ENCODE data around the gene AGPAT2. TPM values are rescaled to one million over a fixed set of nuclear protein-coding genes. Genes with fewer than 3 reads are reported as not detected.

Gene AGPAT2
- total RNA-seq, 1 experiment from 2014 or later = 40.2 TPM

DNA sequence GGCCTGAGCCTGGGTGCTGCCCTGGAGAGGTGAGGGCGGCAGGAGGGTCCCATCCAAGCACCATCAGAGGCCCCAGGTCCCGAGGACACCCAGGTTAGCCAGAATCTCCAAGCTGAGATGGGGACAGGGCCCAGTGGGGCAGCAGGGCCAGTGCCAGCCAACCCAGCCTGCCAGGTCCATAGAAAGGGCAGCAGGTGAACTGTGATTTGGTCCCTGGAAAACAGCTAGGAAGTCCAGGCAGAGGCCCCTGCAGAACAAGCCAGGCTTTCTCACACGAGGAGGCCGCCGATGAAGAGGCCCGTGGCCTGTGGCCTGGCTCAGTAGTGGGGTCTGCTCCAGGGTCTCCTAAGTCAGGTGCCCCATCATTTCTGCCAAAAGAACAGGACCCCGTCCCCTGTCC, 2.0 kb downstream of the AGPAT2 start (continued):
- no peak for TF ChIP-seq ZNF671 (CRISPR knock-in tag; IDR thresholded peaks at IDR 0.05)
- TF ChIP-seq, protein P1, sequence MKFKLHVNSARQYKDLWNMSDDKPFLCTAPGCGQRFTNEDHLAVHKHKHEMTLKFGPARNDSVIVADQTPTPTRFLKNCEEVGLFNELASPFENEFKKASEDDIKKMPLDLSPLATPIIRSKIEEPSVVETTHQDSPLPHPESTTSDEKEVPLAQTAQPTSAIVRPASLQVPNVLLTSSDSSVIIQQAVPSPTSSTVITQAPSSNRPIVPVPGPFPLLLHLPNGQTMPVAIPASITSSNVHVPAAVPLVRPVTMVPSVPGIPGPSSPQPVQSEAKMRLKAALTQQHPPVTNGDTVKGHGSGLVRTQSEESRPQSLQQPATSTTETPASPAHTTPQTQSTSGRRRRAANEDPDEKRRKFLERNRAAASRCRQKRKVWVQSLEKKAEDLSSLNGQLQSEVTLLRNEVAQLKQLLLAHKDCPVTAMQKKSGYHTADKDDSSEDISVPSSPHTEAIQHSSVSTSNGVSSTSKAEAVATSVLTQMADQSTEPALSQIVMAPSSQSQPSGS (CRISPR knock-in tag; IDR thresholded peaks at IDR 0.05; ENCODE audit: borderline replicate concordance, low read depth) = no peak

DNA sequence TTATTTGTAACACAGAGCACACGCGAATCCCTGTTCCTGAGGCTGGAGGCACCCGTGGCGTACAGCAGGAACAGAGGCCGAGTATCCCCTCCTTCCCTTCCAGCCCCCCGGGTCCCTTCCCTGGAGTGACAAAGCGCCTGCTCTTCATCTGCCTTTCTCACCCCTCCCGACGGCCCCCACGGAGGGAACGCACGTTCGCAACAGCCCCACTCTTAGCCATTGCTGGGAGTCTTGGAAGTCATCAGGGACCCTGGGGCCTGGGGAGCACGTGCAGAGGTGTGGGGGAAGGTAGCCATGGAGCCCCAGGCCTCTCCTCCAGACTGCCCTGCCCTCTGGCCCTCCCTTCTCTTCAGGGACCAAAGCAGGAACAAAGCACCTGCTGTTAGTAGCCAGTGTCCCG, 2.5 kb downstream of the AGPAT2 start:
- CTCF ChIA-PET = interaction anchor here (9.6 kb wide), 1 partner anchor 13 kb away, joined by 103 read pairs; no protein-coding TSS in a partner anchor
- ATAC-seq (no peak), DNase-seq (ENCODE audit: low spot score) (no peak)
- Mint-ChIP-seq H3K4me3 (no peak overlapping the region), H3K27ac (no peak overlapping the region), H3K27me3 (ENCODE audit: low read depth) (no peaks in the 10 kb centered on the region; the same call in 1 of the 2 replicates), H3K9me3 (no peaks in the 10 kb centered on the region), H3K4me1 (peaks cover 9% of the 10 kb centered on the region), H3K36me3 (no peaks in the 10 kb centered on the region)
- TF ChIP-seq, protein P2, sequence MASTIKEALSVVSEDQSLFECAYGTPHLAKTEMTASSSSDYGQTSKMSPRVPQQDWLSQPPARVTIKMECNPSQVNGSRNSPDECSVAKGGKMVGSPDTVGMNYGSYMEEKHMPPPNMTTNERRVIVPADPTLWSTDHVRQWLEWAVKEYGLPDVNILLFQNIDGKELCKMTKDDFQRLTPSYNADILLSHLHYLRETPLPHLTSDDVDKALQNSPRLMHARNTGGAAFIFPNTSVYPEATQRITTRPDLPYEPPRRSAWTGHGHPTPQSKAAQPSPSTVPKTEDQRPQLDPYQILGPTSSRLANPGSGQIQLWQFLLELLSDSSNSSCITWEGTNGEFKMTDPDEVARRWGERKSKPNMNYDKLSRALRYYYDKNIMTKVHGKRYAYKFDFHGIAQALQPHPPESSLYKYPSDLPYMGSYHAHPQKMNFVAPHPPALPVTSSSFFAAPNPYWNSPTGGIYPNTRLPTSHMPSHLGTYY (CRISPR knock-in tag; IDR thresholded peaks at IDR 0.05) = no peak
- no peak for TF ChIP-seq JUN (CRISPR knock-in tag; IDR thresholded peaks at IDR 0.05)
- POLR2A ChIA-PET = no interaction called here

DNA sequence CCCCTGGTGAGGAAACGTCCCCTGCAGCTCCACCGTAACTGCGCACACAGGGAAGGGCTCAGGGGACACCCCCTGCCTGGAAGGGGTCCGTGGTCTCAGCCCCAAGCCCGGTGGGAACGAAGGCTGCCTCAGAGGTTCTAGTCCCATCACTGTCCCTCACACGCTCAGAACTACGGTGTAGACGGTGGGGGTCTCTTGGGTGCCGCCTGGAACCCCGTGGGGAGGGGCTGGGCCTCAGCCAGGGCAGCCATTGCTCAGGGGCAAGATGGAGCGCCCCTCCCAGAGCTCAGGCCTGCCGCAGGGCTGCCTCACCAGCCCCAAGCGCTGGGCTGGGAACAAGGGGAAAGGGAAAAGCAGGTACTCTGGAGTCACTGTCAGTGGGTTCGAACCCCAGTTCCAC, 2.9 kb downstream of the AGPAT2 start:
- Mint-ChIP-seq H3K27me3 (ENCODE audit: low read depth) (no peaks in the 10 kb centered on the region; the same call in 1 of the 2 replicates), H3K36me3 (no peaks in the 10 kb centered on the region), H3K9me3 (no peaks in the 10 kb centered on the region), H3K4me3 (no peak overlapping the region), H3K27ac (no peak overlapping the region), H3K4me1 (peaks cover 11% of the 10 kb centered on the region)
- TF ChIP-seq RELA (CRISPR knock-in tag; IDR thresholded peaks at IDR 0.05; ENCODE audit: borderline replicate concordance) (no peak), ZNF416 (CRISPR knock-in tag; IDR thresholded peaks at IDR 0.05) (no peak), MXD4 (CRISPR knock-in tag; IDR thresholded peaks at IDR 0.05; ENCODE audit: borderline replicate concordance) (no peak), ZBTB21 (CRISPR knock-in tag; IDR thresholded peaks at IDR 0.05; ENCODE audit: borderline replicate concordance) (no peak), EMX1 (CRISPR knock-in tag; IDR thresholded peaks at IDR 0.05) (no peak), ZNF423 (CRISPR knock-in tag; IDR thresholded peaks at IDR 0.05) (no peak), NFYB (CRISPR knock-in tag; conservative IDR thresholded peaks at IDR 0.05; ENCODE audit: low read depth) (no peak), ZNF138 (CRISPR knock-in tag; conservative IDR thresholded peaks at IDR 0.05) (no peak), TP53 (CRISPR knock-in tag; IDR thresholded peaks at IDR 0.05) (no peak), ESRRA (CRISPR knock-in tag; IDR thresholded peaks at IDR 0.05; ENCODE audit: borderline replicate concordance) (no peak)
- TF ChIP-seq, protein P3, sequence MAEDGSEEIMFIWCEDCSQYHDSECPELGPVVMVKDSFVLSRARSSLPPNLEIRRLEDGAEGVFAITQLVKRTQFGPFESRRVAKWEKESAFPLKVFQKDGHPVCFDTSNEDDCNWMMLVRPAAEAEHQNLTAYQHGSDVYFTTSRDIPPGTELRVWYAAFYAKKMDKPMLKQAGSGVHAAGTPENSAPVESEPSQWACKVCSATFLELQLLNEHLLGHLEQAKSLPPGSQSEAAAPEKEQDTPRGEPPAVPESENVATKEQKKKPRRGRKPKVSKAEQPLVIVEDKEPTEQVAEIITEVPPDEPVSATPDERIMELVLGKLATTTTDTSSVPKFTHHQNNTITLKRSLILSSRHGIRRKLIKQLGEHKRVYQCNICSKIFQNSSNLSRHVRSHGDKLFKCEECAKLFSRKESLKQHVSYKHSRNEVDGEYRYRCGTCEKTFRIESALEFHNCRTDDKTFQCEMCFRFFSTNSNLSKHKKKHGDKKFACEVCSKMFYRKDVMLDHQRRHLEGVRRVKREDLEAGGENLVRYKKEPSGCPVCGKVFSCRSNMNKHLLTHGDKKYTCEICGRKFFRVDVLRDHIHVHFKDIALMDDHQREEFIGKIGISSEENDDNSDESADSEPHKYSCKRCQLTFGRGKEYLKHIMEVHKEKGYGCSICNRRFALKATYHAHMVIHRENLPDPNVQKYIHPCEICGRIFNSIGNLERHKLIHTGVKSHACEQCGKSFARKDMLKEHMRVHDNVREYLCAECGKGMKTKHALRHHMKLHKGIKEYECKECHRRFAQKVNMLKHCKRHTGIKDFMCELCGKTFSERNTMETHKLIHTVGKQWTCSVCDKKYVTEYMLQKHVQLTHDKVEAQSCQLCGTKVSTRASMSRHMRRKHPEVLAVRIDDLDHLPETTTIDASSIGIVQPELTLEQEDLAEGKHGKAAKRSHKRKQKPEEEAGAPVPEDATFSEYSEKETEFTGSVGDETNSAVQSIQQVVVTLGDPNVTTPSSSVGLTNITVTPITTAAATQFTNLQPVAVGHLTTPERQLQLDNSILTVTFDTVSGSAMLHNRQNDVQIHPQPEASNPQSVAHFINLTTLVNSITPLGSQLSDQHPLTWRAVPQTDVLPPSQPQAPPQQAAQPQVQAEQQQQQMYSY (CRISPR knock-in tag; IDR thresholded peaks at IDR 0.05) = no peak
- TF ChIP-seq, protein P4, sequence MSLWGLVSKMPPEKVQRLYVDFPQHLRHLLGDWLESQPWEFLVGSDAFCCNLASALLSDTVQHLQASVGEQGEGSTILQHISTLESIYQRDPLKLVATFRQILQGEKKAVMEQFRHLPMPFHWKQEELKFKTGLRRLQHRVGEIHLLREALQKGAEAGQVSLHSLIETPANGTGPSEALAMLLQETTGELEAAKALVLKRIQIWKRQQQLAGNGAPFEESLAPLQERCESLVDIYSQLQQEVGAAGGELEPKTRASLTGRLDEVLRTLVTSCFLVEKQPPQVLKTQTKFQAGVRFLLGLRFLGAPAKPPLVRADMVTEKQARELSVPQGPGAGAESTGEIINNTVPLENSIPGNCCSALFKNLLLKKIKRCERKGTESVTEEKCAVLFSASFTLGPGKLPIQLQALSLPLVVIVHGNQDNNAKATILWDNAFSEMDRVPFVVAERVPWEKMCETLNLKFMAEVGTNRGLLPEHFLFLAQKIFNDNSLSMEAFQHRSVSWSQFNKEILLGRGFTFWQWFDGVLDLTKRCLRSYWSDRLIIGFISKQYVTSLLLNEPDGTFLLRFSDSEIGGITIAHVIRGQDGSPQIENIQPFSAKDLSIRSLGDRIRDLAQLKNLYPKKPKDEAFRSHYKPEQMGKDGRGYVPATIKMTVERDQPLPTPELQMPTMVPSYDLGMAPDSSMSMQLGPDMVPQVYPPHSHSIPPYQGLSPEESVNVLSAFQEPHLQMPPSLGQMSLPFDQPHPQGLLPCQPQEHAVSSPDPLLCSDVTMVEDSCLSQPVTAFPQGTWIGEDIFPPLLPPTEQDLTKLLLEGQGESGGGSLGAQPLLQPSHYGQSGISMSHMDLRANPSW (CRISPR knock-in tag; conservative IDR thresholded peaks at IDR 0.05; ENCODE audit: low read depth) = no peak
- TF ChIP-seq, protein P5, sequence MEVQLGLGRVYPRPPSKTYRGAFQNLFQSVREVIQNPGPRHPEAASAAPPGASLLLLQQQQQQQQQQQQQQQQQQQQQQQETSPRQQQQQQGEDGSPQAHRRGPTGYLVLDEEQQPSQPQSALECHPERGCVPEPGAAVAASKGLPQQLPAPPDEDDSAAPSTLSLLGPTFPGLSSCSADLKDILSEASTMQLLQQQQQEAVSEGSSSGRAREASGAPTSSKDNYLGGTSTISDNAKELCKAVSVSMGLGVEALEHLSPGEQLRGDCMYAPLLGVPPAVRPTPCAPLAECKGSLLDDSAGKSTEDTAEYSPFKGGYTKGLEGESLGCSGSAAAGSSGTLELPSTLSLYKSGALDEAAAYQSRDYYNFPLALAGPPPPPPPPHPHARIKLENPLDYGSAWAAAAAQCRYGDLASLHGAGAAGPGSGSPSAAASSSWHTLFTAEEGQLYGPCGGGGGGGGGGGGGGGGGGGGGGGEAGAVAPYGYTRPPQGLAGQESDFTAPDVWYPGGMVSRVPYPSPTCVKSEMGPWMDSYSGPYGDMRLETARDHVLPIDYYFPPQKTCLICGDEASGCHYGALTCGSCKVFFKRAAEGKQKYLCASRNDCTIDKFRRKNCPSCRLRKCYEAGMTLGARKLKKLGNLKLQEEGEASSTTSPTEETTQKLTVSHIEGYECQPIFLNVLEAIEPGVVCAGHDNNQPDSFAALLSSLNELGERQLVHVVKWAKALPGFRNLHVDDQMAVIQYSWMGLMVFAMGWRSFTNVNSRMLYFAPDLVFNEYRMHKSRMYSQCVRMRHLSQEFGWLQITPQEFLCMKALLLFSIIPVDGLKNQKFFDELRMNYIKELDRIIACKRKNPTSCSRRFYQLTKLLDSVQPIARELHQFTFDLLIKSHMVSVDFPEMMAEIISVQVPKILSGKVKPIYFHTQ (CRISPR knock-in tag; IDR thresholded peaks at IDR 0.05) = no peak
- TF ChIP-seq, protein P6, sequence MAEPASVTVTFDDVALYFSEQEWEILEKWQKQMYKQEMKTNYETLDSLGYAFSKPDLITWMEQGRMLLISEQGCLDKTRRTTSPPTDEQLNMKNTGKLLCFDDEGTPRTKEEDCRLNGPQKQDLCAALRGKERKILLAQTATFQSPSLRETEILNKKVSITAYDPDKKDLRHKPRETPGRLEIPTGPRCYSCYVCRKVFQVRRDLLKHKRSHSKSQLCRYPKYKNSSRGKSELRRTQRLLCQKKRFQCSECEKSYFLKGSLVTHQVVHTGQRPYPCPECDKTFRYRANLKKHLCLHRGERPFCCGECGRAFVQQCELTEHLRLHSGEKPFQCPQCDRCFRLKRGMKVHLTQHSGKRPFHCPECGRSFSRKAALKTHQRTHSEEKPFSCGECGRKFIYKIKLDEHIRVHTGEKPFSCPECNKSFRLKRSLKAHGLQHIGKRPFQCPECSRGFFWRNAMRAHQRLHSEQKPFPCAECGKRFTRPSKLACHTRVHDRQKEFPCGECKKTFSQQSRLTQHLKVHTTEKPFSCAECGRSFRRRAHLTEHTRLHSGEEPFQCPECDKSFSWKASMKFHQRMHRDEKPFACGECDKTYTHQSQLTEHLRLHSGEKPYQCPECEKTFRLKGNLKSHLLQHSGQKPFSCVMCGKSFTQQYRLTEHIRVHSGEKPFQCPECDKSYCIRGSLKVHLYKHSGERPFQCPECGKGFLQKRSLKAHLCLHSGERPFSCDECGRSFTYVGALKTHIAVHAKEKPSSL (CRISPR knock-in tag; conservative IDR thresholded peaks at IDR 0.05) = no peak
- TF ChIP-seq, protein P2 (CRISPR knock-in tag; IDR thresholded peaks at IDR 0.05) = no peak
- CTCF ChIA-PET = interaction anchor here (1.6 to 9.6 kb wide), 3 partner anchors 9 to 19 kb away, joined by 3 to 103 read pairs (median 7); no protein-coding TSS in a partner anchor
- POLR2A ChIA-PET = no interaction called here
- no peak for ATAC-seq
- no peak for DNase-seq (ENCODE audit: low spot score)

All from WTC11 (cell line).